Esophagus muscularis mucosa (tissue), 3 donors: ENCODE measurements around the gene GET4.

Source experiments
- CTCF ChIP-seq, 3 experiments: fragments of 200-600 bp in 2 of 3; fragments of 450-650 bp in 1 of 3; sonication (generic) in 2 of 3; IDR thresholded peaks; one replicate each; pipeline ENCODE4 v1.5.1; 2017 to 2019; ENCODE audit warnings: antibody characterized with exemption in 3 of 3, mild to moderate bottlenecking in 2 of 3, moderate library complexity in 1 of 3
- POLR2A ChIP-seq: fragments of 450-650 bp; IDR thresholded peaks from one replicate; pipeline ENCODE4 v1.6.1; 2017; ENCODE audit warnings: antibody characterized with exemption, moderate library complexity, mild to moderate bottlenecking, low read depth
- POLR2AphosphoS5 ChIP-seq, 2 donors: sonication (generic); formaldehyde crosslinking; IDR thresholded peaks; one replicate each; pipeline ENCODE4 v1.6.1; 2017; ENCODE audit warnings: antibody characterized with exemption in 2 of 2

GRCh38 chr7:842431-843031 lies 33.8 kb upstream of the GET4 start:
- TF ChIP-seq POLR2A: no peak
- no peak for TF ChIP-seq CTCF (IDR thresholded peaks at IDR 0.05)
- peak; percentile 66 to 70 for TF ChIP-seq POLR2AphosphoS5 (IDR thresholded peaks at IDR 0.05)
